Common myeloid progenitor, CD34-positive (primary cell): Measurements from ENCODE around the gene CXCR5.

Experiments used
- CTCF ChIA-PET: fragments of 350-600 bp; sonication (Branson Sonifier 250); formaldehyde crosslinking; loops from one replicate; lab custom pipeline; 2021; ENCODE audit warnings: antibody characterized with exemption; lab: Charles Lee
- POLR2A ChIA-PET: fragments of 350-600 bp; sonication (Branson Sonifier 250); formaldehyde crosslinking; loops from one replicate; lab custom pipeline; 2021; ENCODE audit warnings: antibody characterized with exemption; lab: Charles Lee
- DNase-seq, 3 donors: peaks; one replicate each; pipeline versions ENCODE4 v3.0.0 to v3.0.0-alpha.2; 2013
- H3K27ac ChIP-seq, 2 experiments: 1 replicate in 1 of 2; 2 replicates in 1 of 2; pipeline ENCODE4 v1.7.0; 2013; ENCODE audit warnings: inconsistent platforms in 2 of 2, low read length in 2 of 2, mild to moderate bottlenecking in 2 of 2, low read depth in 1 of 2, moderate library complexity in 1 of 2; ENCODE audit not compliant: severe bottlenecking in 2 of 2, insufficient read depth in 1 of 2, poor library complexity in 1 of 2
- H3K27me3 ChIP-seq, 5 experiments: replicated peaks in 2 of 5; 1 replicate in 3 of 5; 2 replicates in 2 of 5; pipeline versions ENCODE4 v1.6.1 to v1.7.0; 2013; ENCODE audit warnings: low read length in 4 of 5, mild to moderate bottlenecking in 2 of 5, moderate library complexity in 2 of 5, inconsistent platforms in 1 of 5; ENCODE audit not compliant: insufficient read depth in 5 of 5, control insufficient read depth in 4 of 5
- H3K36me3 ChIP-seq, 4 experiments: 1 replicate in 2 of 4; 2 replicates in 2 of 4; pipeline versions ENCODE4 v1.6.1 to v1.7.0; 2013; ENCODE audit warnings: low read length in 3 of 4, control low read depth in 1 of 4, mild to moderate bottlenecking in 1 of 4; ENCODE audit not compliant: control insufficient read depth in 4 of 4, insufficient read depth in 4 of 4
- H3K4me1 ChIP-seq, 4 experiments: 1 replicate in 3 of 4; 2 replicates in 1 of 4; pipeline versions ENCODE4 v1.6.1 to v1.7.1; 2013; ENCODE audit warnings: low read length in 3 of 4, mild to moderate bottlenecking in 3 of 4, control low read depth in 1 of 4, inconsistent platforms in 1 of 4, moderate library complexity in 1 of 4; ENCODE audit not compliant: control insufficient read depth in 4 of 4, insufficient read depth in 4 of 4; ENCODE audit errors: control extremely low read depth in 1 of 4
- H3K4me3 ChIP-seq, 7 experiments: 1 replicate in 4 of 7; 2 replicates in 3 of 7; pipeline versions ENCODE4 v1.5.1 to v1.7.0; 2013; ENCODE audit warnings: mild to moderate bottlenecking in 7 of 7, low read length in 6 of 7, moderate library complexity in 6 of 7, inconsistent platforms in 2 of 7, low read depth in 2 of 7, control low read depth in 1 of 7; ENCODE audit not compliant: insufficient read depth in 4 of 7, control insufficient read depth in 1 of 7; ENCODE audit errors: extremely low read depth in 1 of 7
- H3K9me3 ChIP-seq, 5 experiments: 1 replicate in 4 of 5; 2 replicates in 1 of 5; pipeline versions ENCODE4 v1.6.1 to v1.7.1; 2013; ENCODE audit warnings: low read length in 4 of 5, mild to moderate bottlenecking in 2 of 5, inconsistent platforms in 1 of 5, low read depth in 1 of 5, moderate library complexity in 1 of 5; ENCODE audit not compliant: control insufficient read depth in 4 of 5, insufficient read depth in 2 of 5; ENCODE audit errors: control extremely low read depth in 1 of 5
- WGBS: methylation state at CpG from one replicate; pipeline ENCODE4 v1.1.5; 2013; ENCODE audit not compliant: insufficient coverage; 5-methylcytosine and 5-hydroxymethylcytosine counted together

The CXCR5 gene

GRCh38 chr11:118908901-118909618, 25.4 kb downstream of the CXCR5 start:
- CTCF ChIA-PET, result interaction anchor here (0.7 to 11.0 kb wide), 13 partner anchors 12 to 120 kb away, joined by 3 to 256 read pairs (median 4); partner anchors contain the start of genes BCL9L and UPK2
- Histone ChIP-seq H3K4me3 (no peak overlapping the region), H3K36me3 (peaks cover 0 to 27% (median 9%) of the 10 kb centered on the region in 4 experiments), H3K4me1 (peaks cover 0 to 58% (median 55%) of the 10 kb centered on the region in 4 experiments), H3K27ac (no peak overlapping the region), H3K9me3 (no peaks in the 10 kb centered on the region), H3K27me3 (no peaks in the 10 kb centered on the region)
- no peak for DNase-seq
- POLR2A ChIA-PET, result interaction anchor here (0.6 kb wide), 1 partner anchor 20 kb away, joined by 5 read pairs; no protein-coding TSS in a partner anchor
- WGBS, result 32% methylated on average over 4 of the region's 17 CpGs

DNA sequence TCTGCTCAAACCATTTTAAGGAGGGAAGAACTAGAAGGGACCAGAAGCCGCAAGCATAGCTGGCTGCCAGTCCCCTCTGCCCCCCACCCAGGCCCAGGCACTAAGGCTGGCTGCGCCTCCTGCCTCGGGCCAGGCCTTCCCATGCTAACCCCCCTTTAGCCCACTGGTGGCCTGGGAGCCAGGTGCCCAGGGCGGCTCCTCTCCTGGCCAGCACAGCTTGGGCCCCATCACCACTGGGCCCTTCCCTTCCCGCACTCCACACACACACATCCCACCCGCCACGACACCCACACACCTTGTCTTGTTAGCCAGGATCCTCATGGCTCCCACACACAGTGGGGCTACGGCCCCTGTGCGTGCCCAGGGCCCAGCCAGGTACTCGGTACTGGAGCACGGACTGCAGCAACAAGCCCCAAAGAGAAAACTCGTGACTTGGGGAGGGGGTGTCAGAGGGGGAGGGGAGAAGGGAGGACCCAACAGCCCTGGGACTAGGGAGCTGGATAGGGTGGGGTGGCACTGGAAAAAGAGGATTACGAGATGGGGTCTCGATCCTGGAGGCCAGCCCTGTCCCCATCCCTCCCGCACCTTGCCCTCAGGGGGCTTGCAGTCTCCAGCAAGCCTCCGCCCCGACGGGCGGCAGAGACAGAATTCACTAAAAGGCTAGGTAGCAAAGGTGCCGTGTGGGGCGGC, 26.1 kb downstream of the CXCR5 start:
- Histone ChIP-seq H3K27me3 (no peaks in the 10 kb centered on the region), H3K27ac (no peak overlapping the region), H3K4me1 (peaks cover 0 to 65% (median 62%) of the 10 kb centered on the region in 4 experiments), H3K9me3 (no peaks in the 10 kb centered on the region), H3K36me3 (peaks cover 0 to 20% (median 7%) of the 10 kb centered on the region in 4 experiments), H3K4me3 (no peak overlapping the region)
- CTCF ChIA-PET, result interaction anchor here (0.8 to 11.0 kb wide), 10 partner anchors 15 to 121 kb away, joined by 3 to 256 read pairs (median 5); partner anchors contain the start of genes BCL9L and UPK2
- POLR2A ChIA-PET, result no interaction called here
- 98% methylated on average over 9 of the region's 21 CpGs for WGBS
- DNase-seq, result no peak

DNA sequence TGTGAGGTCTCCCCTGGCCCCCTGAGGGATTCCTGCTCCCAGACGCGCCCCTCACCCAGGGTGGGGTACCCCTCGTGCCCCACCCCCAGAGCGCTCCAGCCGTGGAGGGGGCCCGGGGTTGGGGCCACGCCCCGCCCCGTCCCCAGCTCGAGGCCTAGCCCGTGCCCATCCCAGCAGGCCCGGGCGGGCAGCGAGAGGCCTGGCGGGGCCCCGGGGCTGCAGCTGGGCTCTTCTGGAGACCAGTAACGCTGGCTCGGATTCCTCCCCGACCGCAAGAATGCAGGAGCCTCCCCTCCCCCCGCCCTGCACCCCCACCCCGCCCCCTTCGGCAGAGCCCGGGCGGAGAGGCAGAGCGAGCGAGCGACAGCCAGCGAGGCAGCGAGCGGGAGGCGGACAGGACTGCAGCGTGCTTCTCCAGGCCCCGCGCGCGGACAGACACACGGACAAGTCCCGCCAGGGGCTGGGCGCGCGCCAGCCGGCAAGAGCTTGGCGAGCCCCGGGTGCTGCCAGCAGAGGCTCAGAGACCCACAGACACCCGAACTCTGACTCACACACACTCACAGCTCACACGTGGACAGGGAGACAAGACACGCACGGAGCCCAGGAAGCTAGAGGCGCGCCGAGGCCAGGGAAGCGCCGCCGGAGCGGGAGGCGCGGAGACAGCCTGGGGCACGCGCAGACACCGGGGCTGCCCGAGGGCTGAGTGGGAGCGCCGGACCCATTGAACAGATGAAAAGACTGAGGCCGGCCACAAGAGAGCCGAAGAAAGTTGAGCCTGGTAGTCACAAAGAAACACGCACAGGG, 26.8 kb downstream of the CXCR5 start:
- H3K9me3 ChIP-seq, result no peaks in the 10 kb centered on the region
- WGBS, result 31% methylated on average over 30 of the region's 67 CpGs
- peak in 2 of 3 donors; percentile 55 to 70 for DNase-seq
- peaks cover 3 to 73% (median 69%) of the 10 kb centered on the region in 4 experiments for H3K4me1 ChIP-seq
- H3K27me3 ChIP-seq, result no peaks in the 10 kb centered on the region
- peaks cover 0 to 19% (median 6%) of the 10 kb centered on the region in 4 experiments for H3K36me3 ChIP-seq
- H3K4me3 ChIP-seq, result peak overlapping the region in 3 of 7 experiments; percentile 4 to 58 (median 45)
- ChIA-PET CTCF (interaction anchor here (1.6 to 11.0 kb wide), 4 partner anchors 18 to 47 kb away, joined by 5 to 256 read pairs (median 10); partner anchors contain the start of genes BCL9L and UPK2), POLR2A (interaction anchor here (4.4 kb wide), 1 partner anchor 14 kb away, joined by 39 read pairs; the partner anchor contains the start of gene BCL9L)
- no peak overlapping the region for H3K27ac ChIP-seq

GRCh38 chr11:118911113-118911879, 27.6 kb downstream of the CXCR5 start:
- CTCF ChIA-PET, result interaction anchor here (1.1 to 11.0 kb wide), 3 partner anchors 17 to 56 kb away, joined by 3 to 256 read pairs (median 12); partner anchors contain the start of genes BCL9L and UPK2
- POLR2A ChIA-PET, result interaction anchor here (0.6 to 4.4 kb wide), 2 partner anchors 13 to 138 kb away, joined by 4 to 39 read pairs; partner anchors contain the start of gene BCL9L
- Histone ChIP-seq H3K9me3 (no peaks in the 10 kb centered on the region), H3K4me3 (peak overlapping the region in 2 of 7 experiments; percentile 10 to 58), H3K27ac (peak overlapping the region in 1 of 2 experiments; percentile 79), H3K4me1 (peaks cover 3 to 81% (median 77%) of the 10 kb centered on the region in 4 experiments), H3K36me3 (peaks cover 0 to 12% (median 2%) of the 10 kb centered on the region in 4 experiments), H3K27me3 (no peaks in the 10 kb centered on the region)
- no peak for DNase-seq
- WGBS, result 63% methylated on average over 7 of the region's 21 CpGs

- H3K4me3 ChIP-seq, result peak overlapping the region in 4 of 7 experiments; percentile 1 to 58 (median 23)
- ChIA-PET POLR2A (interaction anchor here (0.6 to 4.4 kb wide), 3 partner anchors 13 to 1002 kb away, joined by 3 to 39 read pairs (median 8); partner anchors contain the start of gene BCL9L), CTCF (interaction anchor here (0.7 to 11.0 kb wide), 11 partner anchors 8 to 219 kb away, joined by 3 to 256 read pairs (median 3); partner anchors contain the start of genes BCL9L, DDX6 and UPK2)
- peaks cover 0 to 10% (median 3%) of the 10 kb centered on the region in 4 experiments for H3K36me3 ChIP-seq
- H3K27me3 ChIP-seq, result no peaks in the 10 kb centered on the region
- H3K4me1 ChIP-seq, result peaks cover 3 to 89% (median 85%) of the 10 kb centered on the region in 4 experiments
- WGBS, result 43% methylated on average over 15 of the region's 23 CpGs
- DNase-seq, result peak; percentile 79 to 85 (median 83)
- peak overlapping the region; percentile 37 to 79 for H3K27ac ChIP-seq
- H3K9me3 ChIP-seq, result no peaks in the 10 kb centered on the region
Measured at GRCh38 chr11:118911880-118912741, 28.4 kb downstream of the CXCR5 start.
